ENCODE data around the gene TMEM132C. TPM values are rescaled to one million over a fixed set of nuclear protein-coding genes. Genes with fewer than 3 reads are reported as not detected.

TMEM132C gene
- total RNA-seq, 1 experiment from 2014 or later, result not detected

DNA sequence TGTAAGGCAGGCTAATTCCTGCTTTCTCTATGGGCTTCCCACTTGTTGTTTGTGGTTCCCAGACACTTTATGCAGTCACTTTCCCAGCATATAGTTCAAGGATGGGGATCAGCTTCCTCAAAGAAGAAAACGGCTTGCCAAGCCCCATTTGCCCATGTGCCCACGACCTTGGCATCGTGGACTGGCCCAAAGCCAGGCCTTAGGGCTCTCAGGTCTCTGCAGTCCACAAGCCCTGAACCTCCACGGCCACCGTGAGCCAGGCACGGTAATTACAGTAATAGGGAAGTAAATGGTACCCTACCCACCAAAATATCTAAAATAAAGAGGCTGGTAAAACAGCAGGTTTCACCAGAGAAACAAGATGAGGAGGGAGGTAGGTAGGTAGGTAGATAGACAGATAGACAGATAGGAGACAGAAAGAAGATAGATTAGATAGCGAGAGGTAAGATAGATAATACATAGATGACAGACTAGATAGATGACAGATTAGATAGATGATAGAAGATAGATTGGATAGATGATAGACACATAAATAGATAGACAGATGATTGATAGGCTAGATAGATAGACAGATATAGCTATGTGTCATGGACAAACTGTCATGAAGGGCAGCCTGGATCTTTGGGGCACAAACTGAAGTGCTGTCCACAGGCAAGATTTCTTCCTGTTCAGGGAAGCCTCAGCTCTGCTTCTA is 393.7 kb downstream of the TMEM132C start:
- DNase-seq (ENCODE audit: low read depth), result no peak

DNA sequence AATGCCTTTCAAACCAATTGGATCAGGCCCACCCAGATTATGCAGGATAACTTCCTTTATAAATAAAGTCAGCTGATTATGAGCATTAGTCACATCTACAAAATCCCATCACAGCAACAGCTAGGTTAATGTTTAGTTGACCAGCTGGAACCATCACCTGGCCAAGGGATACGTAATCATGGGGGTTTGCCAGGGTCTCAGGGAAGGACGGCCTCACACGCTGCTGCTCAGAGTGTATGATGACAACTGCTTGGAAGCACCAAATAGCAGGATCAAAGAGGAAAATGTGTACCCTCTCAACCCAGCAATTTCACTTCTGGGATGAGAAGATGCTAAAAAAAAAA is 394.2 kb downstream of the TMEM132C start:
- DNase-seq (ENCODE audit: low read depth), result no peak

DNA sequence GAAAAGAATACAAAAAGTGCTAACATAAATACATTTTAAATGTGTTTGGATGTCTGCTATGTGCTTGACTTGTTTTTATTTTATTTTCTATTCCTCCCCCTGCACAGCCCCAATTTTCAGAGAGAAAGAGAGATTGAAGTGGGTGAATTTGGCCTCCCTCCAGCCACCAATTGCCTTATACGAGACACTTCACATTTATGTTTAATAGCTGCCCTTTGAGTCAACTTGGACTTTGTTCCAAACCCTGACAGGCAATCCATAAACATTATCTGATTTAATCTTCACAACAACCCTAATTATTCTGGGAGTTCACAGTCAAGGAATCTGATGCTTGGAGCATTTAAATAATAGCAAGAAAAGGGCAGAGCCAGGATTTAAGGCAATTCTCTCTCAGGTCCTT is 395.1 kb downstream of the TMEM132C start:
- DNase-seq (ENCODE audit: low read depth), result no peak

DNA sequence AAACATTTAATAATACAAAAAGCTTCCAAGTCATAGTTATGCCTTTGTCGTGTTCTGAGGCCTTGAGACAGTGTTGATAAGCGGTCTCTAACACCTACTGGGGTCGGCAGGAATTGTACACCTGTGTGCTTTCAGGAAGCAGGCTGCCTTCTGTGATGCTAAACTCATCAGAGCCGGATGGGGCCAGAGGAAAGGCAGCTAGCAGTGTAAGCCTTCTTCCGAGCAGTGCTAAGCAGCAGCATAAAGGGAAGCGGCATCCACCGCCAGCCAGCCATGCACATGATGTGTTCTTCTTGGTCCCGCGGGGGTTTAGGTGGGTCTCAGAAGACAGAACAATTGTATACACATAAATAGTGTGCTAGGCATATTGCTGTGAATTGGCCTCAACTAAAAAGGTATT is 397.5 kb downstream of the TMEM132C start:
- no peak for DNase-seq (ENCODE audit: low read depth)

DNA sequence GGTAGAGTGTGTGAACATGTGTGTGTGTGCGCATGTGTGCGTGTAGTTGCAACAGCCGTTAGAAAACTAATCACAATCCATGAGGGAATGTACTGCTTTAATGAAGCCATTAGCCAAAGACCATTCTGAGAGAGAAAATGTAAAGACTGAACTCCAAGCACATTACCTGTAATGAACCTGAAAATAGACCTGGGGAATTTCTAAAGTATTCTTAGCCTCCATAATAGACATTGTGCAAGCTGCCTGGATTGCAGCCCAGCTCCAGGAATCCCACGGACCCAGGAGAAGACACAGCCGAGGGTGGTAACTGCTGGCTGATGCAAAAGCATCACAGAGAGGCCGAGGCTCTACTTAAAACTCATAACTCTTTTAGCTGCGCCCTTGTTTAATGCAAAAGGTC is 400.2 kb downstream of the TMEM132C start:
- no peak for DNase-seq (ENCODE audit: low read depth)

DNA sequence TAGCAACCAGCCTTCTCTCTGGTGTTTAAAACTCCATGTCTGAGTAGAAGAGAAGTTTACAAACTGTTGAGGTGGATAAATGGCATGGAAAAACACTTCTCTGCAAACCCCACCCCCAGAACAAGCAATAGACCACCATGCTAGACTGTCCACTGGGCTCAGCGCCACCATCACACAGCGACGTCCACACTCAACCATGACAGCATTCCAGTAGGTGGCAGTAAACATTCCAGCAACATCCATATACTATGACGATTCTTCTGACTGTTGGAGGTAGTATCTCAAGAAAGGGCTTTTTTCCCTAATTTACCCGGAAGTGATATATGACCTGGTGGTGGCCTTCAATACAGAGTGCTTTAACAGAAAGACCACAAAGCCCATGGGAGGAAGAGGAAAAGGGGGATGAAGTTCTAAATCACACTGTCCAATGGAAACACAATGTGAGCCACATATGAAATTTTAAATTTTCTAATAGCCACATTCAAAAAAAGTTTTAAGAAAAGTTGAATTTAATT is 404.6 kb downstream of the TMEM132C start:
- DNase-seq (ENCODE audit: low read depth), result no peak

DNA sequence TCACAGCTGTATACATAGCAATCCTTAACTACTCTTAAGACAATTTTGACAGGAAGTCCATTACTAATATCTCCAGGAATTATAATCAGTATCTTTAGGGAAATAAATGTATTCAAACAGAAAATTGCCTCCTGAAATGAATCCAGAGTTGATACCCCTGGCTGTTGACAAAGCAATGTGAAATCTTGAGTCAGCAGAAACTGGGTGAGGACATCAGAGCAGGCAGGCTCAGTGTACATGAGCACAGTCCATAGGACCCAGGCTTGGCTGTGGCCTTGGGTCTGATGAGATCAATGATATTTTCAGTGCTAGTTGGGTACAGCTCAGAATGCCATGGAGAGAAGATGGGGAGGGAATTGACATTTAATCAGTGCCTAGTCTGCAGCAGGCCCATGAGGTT is 405.5 kb downstream of the TMEM132C start:
- no peak for DNase-seq (ENCODE audit: low read depth)

DNA sequence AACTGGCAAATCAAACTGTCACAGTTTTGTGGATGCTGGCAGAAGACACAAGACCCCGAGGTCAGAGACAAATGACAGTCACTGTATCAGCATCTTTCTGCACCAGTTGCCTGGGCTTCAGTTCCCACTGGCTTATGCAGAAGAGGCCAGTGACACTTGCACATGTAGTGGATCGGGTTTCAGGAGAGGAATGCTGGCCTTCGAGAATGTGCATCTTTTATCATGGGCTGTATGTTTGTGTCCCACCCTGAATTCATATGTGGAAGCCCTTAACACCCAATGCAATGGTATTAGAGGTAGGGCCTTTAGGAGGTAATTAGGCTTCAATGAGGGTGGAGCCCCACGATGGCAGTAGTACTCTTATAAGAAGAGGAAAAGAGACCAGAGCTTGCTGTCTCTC is 405.9 kb downstream of the TMEM132C start:
- DNase-seq (ENCODE audit: low read depth), result no peak

DNA sequence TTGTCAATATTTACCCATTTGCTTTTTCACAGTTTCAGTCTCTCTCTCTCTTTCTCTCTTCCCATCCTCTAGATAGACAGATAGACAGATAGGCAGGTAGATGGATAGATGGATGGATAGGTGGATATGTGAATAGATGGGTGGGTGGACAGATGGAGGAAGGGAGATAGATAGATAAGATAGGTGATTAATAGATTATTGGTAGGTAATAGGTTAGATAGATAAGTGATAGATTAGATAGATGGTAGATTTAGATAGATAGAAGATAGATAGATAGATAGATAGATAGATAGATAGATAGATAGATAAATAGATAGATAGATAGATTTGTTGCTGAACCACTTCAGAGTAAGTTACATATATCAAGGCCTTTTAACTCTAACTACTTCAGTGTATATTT is 408.6 kb downstream of the TMEM132C start:
- no peak for DNase-seq (ENCODE audit: low read depth)

DNA sequence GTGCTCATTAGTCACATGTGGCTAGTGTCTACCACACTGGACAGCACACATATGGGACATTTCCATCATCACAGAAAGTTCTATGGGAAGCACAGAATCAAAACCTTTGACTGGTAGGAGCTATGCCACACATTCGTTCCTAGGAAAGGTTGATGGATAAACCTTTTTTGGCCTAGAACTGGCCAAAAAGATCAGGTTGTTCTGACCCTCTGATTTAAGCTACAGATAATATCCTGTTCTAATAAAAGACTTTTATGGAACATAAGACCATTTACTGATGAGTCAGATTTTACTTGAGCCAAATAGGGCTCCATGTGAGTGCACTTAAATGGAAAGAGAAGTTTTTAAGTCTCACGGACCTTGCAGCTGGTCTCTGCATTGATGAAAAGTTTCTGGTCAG is 413.6 kb downstream of the TMEM132C start:
- no peak for DNase-seq (ENCODE audit: low read depth)

DNA sequence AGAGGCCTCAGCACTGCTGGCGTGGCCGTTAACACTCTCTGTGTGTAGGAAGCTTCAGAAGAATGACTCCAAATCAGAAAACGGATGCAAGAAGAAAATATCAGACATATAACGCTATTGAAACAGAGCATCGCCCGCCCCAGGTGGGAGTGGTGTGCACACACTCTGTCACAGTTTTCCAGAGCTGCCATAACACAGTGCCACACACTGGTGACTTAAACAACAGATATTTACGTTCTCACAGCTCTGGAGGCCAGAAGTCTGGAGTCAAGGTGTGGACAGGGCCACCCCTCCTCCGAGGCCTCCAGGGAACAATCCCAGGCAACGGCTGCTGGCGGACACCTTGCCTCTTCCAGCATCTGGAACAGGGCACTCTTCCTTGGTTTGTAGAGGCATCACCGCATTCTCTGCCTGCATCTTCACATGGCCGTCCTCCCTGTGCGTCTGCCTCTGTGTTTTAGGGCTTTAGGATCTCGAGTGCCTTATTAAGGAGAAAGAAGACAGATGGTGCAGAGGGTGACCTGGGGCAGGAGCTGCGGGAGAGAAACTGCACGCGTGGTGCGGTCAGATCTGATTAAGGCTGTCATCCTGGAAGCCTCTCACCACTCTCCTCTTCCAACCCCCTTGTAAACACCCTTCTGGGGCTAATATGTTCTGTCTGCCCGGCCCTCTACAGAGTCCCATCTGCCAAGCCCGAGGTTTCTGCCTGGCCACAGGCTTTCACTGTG is 415.7 kb downstream of the TMEM132C start:
- no peak for DNase-seq (ENCODE audit: low read depth)

DNA sequence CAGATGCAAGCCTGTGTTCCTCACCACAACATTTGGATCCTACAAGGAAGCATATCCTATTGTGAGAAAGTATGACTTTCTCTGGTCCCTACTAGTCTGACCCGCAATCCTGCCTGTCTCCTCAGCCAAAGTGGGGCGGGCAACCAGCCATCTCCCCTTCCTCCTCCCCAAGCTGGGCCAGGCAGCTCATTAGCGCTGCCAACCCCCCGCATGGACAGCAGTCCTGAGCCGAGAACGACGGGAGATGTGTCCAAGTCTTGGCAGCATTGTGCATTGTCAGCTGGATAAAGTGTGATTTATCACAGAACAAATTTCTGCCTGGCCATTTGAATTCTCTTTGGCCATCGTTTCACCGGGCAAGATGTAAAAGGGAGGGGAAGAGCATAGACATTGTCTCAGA is 417.4 kb downstream of the TMEM132C start:
- no peak for DNase-seq (ENCODE audit: low read depth)

DNA sequence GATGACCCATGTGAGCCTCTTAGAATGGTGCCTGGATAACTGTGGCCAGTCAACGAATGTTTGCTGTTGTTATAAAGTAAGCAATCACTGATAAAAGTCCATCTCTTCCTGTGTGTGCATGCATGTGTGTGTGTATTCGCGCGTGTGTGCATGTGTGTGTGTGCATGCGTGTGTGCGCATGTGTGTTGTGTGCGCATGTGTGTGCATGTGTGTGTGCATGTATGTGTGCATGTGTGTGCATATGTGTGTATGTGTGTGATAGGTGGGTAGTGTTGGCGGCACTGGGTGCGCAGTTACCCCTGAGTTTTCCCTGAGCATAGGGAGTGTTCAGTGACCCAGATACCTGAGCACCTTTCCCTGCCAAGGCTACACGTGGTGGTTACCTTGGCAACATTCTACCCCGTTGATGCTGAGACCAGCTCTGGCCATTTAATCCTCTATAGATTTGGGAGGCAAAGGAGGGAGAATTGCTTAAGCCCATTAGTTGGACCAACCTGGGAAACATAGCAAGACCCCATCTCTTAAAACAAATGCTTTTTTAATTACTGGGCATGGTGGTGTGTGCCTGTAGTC is 419.0 kb downstream of the TMEM132C start:
- DNase-seq (ENCODE audit: low read depth), result no peak

DNA sequence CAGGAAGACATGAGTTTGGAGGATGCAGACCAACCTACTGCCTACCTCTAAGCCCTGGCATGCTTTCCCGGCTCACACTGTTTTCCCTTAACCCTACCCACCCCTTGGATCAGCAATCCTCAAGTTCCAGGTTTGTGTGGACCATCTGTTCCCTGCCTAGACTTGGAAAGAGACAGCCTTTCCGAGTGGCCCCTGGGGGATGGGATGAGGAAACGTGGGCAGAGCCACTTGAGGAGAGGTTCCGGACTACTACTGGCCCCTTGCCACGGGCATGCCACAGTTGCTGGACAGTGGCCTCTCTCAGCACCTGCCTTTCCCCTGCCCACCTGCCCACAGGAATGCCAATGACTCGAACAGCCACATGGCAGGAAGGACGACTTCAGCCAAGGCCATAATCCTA is 420.9 kb downstream of the TMEM132C start:
- DNase-seq (ENCODE audit: low read depth), result no peak

DNA sequence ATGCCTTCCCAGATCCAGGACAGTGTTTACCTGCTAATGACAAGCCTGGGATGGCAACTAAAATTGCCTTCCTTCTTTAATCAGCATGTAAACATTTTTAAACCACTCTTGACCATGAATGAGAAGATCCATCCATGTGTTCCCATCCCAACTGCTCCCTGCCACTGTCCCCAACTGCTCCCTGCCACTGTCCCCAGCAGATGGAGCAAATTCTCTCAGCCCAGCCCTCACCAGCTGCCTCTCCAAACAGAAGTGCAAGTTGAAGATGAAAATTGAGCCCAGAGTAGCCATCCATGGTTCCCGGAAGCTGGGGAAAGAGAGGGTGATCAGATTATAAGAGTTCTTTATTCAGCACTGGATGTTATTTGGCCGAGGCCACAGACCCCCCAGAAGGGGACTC is 423.7 kb downstream of the TMEM132C start:
- DNase-seq (ENCODE audit: low read depth), result no peak

DNA sequence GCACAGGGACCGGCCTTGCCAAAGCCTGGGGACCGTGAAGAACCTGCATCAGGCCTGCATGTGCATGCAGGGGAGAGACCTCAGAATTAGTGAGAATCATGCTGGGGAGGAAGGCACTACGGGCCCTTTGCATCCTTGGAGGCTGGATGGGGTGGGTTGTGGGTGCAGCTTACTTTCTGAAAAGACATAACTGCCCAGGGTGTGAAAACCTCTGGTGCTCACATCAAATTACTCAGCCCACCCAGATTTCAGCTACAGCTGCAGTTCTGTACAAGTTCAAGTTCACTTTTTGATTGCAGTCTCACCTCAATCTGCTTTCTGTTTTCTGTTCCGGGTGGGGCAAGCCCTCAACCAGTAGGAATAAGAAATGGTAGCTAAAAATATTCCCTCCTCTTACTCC is 426.1 kb downstream of the TMEM132C start:
- no peak for DNase-seq (ENCODE audit: low read depth)

DNA sequence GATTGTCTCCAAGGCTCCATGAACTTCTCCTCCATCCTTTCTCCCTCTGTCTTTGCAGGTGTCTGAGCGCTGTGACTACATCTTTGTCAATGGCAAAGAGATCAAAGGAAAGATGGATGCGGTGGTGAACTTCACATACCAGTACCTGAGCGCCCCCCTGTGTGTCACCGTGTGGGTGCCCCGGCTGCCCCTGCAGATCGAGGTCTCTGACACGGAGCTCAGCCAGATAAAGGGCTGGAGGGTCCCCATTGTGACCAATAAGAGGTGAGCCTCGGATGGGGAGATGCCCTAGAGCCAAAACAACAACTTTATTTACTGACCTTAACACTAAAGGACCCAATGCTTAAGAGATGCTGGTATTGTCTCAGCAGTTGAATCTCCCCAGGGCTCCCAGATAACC is 426.8 kb downstream of the TMEM132C start:
- DNase-seq (ENCODE audit: low read depth), result no peak

DNA sequence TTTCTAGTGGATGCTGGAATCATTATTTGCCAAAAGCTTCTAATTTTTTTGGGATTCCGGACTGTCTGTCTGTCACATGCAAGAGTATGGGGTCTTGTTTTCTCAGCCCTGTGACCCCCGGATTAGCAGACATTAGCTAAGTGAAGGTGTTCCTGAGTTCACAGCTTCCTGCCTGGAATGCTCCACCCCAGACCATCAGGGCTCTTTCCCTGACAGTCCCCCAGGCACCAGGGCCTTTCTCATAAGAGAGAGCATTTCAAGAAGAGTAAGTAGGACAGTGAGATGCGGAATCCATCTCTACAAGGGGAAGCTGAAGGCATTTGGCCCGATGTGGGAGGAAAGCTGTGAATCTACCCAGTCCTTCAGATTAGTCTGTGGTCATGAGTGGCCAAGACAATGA is 427.5 kb downstream of the TMEM132C start:
- DNase-seq (ENCODE audit: low read depth), result no peak

DNA sequence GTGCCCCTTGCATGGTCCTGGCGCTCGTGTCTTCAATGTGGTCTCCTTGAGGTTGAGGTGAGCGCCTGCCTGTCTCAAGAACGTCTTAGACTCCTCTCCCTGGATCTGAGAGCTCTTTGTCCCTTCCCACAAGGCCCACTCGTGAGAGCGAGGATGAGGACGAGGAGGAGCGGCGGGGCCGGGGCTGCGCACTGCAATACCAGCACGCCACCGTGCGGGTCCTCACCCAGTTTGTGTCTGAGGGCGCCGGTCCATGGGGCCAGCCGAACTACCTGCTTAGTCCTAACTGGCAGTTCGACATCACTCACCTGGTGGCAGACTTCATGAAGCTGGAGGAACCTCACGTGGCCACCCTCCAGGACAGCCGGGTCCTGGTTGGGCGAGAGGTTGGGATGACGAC is 428.7 kb downstream of the TMEM132C start:
- DNase-seq (ENCODE audit: low read depth), result no peak

DNA sequence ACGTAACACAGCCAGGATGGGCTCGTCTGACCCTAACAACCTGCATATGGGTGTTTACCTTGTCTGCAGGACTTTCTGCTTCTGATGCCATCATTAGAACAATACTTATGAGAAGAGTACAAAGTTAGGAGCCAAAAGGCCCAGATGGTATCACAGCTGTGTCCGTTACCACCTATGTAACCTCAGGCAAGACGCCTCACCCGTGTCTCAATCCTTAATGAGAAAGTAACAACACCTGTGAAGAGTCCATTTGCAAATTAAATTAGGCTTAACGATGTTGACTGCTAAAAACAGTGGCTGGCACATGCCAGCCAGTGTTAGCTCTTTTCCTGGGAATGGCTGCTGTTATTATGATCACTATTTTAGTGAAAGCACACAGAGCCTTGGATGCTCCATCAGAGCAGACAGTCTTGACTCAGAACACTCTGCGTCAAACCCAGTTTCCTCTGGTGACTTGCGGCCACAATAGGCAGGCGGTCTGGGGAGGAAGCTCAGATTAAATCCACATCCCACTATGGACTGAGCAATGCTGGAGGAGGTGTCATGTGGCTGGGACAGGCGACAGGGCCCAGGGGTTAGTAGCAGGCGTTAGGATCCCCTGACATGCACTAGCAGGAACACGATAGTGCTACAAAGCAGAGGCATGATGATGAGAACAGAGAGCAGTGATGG is 431.5 kb downstream of the TMEM132C start:
- DNase-seq (ENCODE audit: low read depth), result no peak

DNA sequence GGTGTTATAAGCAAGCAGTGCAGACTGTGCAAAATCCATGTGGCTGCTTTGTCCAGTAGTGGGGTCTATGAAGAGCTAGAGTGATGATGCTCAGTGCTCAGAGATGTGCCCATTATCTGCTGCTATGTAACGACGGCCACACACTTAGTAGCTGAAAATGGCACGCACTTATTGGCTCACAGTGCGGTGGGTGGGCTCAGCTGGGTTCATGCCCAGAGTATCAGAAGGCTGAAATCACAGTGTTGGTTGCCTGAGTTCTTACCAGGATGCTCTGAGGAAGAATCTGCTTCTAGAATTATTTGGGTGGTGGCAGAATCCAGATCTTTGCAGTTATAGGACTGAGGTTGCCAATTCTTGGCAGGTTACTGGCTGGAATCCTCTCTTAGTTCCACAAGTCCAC is 432.1 kb downstream of the TMEM132C start:
- DNase-seq (ENCODE audit: low read depth), result no peak

DNA sequence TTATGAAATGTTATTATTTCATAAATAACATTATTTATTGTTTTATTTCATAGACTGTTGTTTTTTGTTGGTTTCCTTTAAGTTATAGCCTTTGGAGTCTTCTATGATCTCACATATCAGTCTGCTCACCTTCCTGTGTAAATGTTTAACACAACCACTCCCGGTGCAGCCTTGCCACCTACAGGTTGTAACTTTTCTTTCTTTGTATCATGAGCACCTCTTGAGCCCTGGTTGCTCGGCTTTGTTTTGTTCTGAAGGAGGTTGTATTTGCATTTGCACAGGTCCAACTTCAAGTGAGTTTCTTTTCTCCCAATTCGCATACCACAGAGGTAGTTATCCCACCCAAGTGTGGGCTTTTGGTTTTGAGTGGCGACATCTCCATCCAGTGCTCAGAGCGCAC is 435.4 kb downstream of the TMEM132C start:
- DNase-seq (ENCODE audit: low read depth), result no peak

DNA sequence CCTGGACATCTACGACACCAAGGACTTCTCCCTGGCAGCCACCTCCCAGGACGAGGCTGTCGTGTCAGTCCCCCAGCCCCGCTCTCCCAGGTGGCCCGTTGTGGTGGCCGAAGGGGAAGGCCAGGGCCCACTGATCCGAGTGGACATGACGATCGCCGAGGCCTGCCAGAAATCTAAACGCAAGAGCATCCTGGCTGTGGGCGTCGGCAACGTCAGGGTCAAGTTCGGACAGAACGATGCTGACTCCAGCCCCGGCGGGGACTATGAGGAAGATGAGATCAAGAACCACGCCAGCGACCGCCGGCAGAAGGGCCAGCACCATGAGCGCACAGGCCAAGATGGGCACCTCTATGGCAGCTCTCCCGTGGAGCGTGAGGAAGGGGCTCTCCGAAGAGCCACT is 438.2 kb downstream of the TMEM132C start:
- DNase-seq (ENCODE audit: low read depth), result no peak
